SK-N-SH (cell line): ENCODE results near the gene ESRRG. TPM values are rescaled to one million over a fixed set of nuclear protein-coding genes. Genes with fewer than 3 reads are reported as not detected.
A peak's percentile ranks its signal among the peaks of the same experiment; 100 is the strongest.

Experiments used
- CTCF ChIA-PET: fragments of 300-600, 350-600 bp; formaldehyde crosslinking; extraction: SDS; loops from one replicate; lab custom pipeline; 2021; lab: Yijun Ruan, JAX
- POLR2A ChIA-PET: fragments of 350-600 bp; sonication (Branson Sonifier 250); formaldehyde crosslinking; extraction: SDS; loops from one replicate; lab custom pipeline; 2020; ENCODE audit warnings: antibody characterized with exemption, inconsistent platforms; lab: Yijun Ruan, JAX
- DNase-seq: peaks from one replicate; pipeline ENCODE4 v3.0.0; 2012
- H2AFZ ChIP-seq: fragments of 200-600 bp; sonication (generic); 2 replicates; pipeline ENCODE4 v1.8.1; 2016; ENCODE audit warnings: antibody characterized with exemption, mild to moderate bottlenecking, low read depth
- H3F3A ChIP-seq: fragments of 200-600 bp; sonication (generic); replicated peaks from 2 replicates; pipeline ENCODE3; 2016; ENCODE audit warnings: antibody characterized with exemption, mild to moderate bottlenecking; ENCODE audit not compliant: insufficient read depth
- H3K27ac ChIP-seq, 2 experiments: fragments of 200-500 bp in 1 of 2; fragments of 200-600 bp in 1 of 2; sonication (Bioruptor generic) in 1 of 2; sonication (generic), shearing (Covaris generic) in 1 of 2; 2 replicates each; pipeline versions ENCODE4 v1.5.1 to v1.6.1; 2014 to 2016; ENCODE audit warnings: low read depth in 2 of 2, inconsistent platforms in 1 of 2, low read length in 1 of 2, mild to moderate bottlenecking in 1 of 2, mixed read lengths in 1 of 2
- H3K27me3 ChIP-seq: fragments of 200-600 bp; sonication (generic), shearing (Covaris generic); 2 replicates; pipeline ENCODE4 v1.6.1; 2016; ENCODE audit warnings: mixed run types; ENCODE audit not compliant: insufficient read depth
- H3K36me3 ChIP-seq, 2 experiments: fragments of 200-500 bp in 1 of 2; fragments of 200-600 bp in 1 of 2; sonication (Bioruptor generic) in 1 of 2; sonication (generic) in 1 of 2; replicated peaks in 1 of 2; 2 replicates each; pipeline versions ENCODE3 to v1.5.1; 2014 to 2016; ENCODE audit warnings: low read length in 1 of 2, mild to moderate bottlenecking in 1 of 2; ENCODE audit not compliant: insufficient read depth in 2 of 2, control insufficient read depth in 1 of 2
- H3K4me1 ChIP-seq, 2 experiments: fragments of 200-500 bp in 1 of 2; fragments of 200-600 bp in 1 of 2; sonication (Bioruptor generic) in 1 of 2; sonication (generic), shearing (Covaris generic) in 1 of 2; 2 replicates each; pipeline versions ENCODE4 v1.5.1 to v1.6.1; 2014 to 2016; ENCODE audit warnings: low read depth in 1 of 2, low read length in 1 of 2, mixed run types in 1 of 2; ENCODE audit not compliant: insufficient read depth in 2 of 2, control insufficient read depth in 1 of 2
- H3K4me2 ChIP-seq: fragments of 200-600 bp; sonication (generic), shearing (Covaris generic); 2 replicates; pipeline ENCODE4 v1.6.1; 2017; ENCODE audit warnings: mixed run types
- H3K4me3 ChIP-seq, 2 experiments: fragments of 200-500 bp in 1 of 2; fragments of 200-600 bp in 1 of 2; sonication (Bioruptor generic) in 1 of 2; sonication (generic), shearing (Covaris generic) in 1 of 2; 2 replicates each; pipeline versions ENCODE4 v1.5.1 to v1.8.1; 2014 to 2016; ENCODE audit warnings: low read depth in 2 of 2, inconsistent platforms in 1 of 2, low read length in 1 of 2, mild to moderate bottlenecking in 1 of 2, mixed read lengths in 1 of 2, moderate library complexity in 1 of 2
- H3K79me2 ChIP-seq: fragments of 200-600 bp; sonication (generic); 2 replicates; pipeline ENCODE4 v1.8.1; 2017; ENCODE audit warnings: mild to moderate bottlenecking; ENCODE audit not compliant: insufficient read depth
- H3K9ac ChIP-seq: fragments of 200-600 bp; sonication (generic); 2 replicates; pipeline ENCODE4 v1.6.1; 2017; ENCODE audit warnings: mixed run types
- H3K9me2 ChIP-seq: fragments of 200-600 bp; sonication (generic); 2 replicates; pipeline ENCODE4 v1.6.1; 2017; ENCODE audit warnings: mixed run types
- H3K9me3 ChIP-seq: fragments of 200-600 bp; sonication (generic); 2 replicates; pipeline ENCODE4 v1.6.1; 2017; ENCODE audit warnings: mixed run types, mild to moderate bottlenecking, moderate library complexity
- H4K20me1 ChIP-seq: fragments of 200-600 bp; sonication (generic); 2 replicates; pipeline ENCODE4 v1.6.1; 2017; ENCODE audit warnings: mild to moderate bottlenecking, mixed run types; ENCODE audit not compliant: insufficient read depth
- CTCF ChIP-seq: fragments of 200-600 bp; sonication (generic); IDR thresholded peaks from 2 replicates; pipeline ENCODE4 v1.6.1; 2017; ENCODE audit warnings: antibody characterized with exemption, mild to moderate bottlenecking, moderate library complexity
- ELF1 ChIP-seq: IDR thresholded peaks from 2 replicates; pipeline ENCODE4 v1.4.0; 2012
- GATA2 ChIP-seq: sonication (generic); formaldehyde crosslinking; IDR thresholded peaks from 2 replicates; pipeline ENCODE4 v1.5.0; 2020; ENCODE audit warnings: mild to moderate bottlenecking, missing genetic modification reagents
- JUND ChIP-seq: IDR thresholded peaks from 2 replicates; pipeline ENCODE4 v1.4.0; 2012
- MAX ChIP-seq: IDR thresholded peaks from 2 replicates; pipeline ENCODE4 v1.4.0; 2012; ENCODE audit warnings: low read depth
- MEF2A ChIP-seq: IDR thresholded peaks from 2 replicates; pipeline ENCODE4 v1.4.0; 2012; ENCODE audit warnings: low read depth, borderline replicate concordance
- MXI1 ChIP-seq: IDR thresholded peaks from 2 replicates; pipeline ENCODE4 v1.6.1; 2012; ENCODE audit warnings: mild to moderate bottlenecking, low read depth, low read length, improper control_type of control experiment
- RAD21 ChIP-seq: IDR thresholded peaks from 2 replicates; pipeline ENCODE4 v1.6.1; 2012; ENCODE audit warnings: mild to moderate bottlenecking, low read length
- RCOR1 ChIP-seq: fragments of 150-350 bp; IDR thresholded peaks from 2 replicates; pipeline ENCODE4 v1.6.1; 2017; ENCODE audit warnings: antibody characterized with exemption, low read length
- SIN3A ChIP-seq: IDR thresholded peaks from 2 replicates; pipeline ENCODE4 v1.6.1; 2012; ENCODE audit warnings: low read depth, mild to moderate bottlenecking, low read length, moderate library complexity, borderline replicate concordance
- SMC3 ChIP-seq: IDR thresholded peaks from 2 replicates; pipeline ENCODE4 v1.6.1; 2012; ENCODE audit warnings: low read depth, low read length, improper control_type of control experiment
- TEAD4 ChIP-seq: IDR thresholded peaks from 2 replicates; pipeline ENCODE4 v1.4.0; 2012; ENCODE audit warnings: mild to moderate bottlenecking, borderline replicate concordance; ENCODE audit not compliant: insufficient read depth
- USF2 ChIP-seq: fragments of 150-350 bp; IDR thresholded peaks from 2 replicates; pipeline ENCODE4 v1.6.1; 2017; ENCODE audit warnings: antibody characterized with exemption, low read length, low read depth, borderline replicate concordance
- YY1 ChIP-seq: IDR thresholded peaks from 2 replicates; pipeline ENCODE4 v1.4.0; 2012; ENCODE audit warnings: low read depth, mild to moderate bottlenecking
- WGBS: methylation state at CpG from one replicate; pipeline ENCODE4 v1.1.6; 2017; ENCODE audit warnings: low lambda C conversion rate; 5-methylcytosine and 5-hydroxymethylcytosine counted together
- polyA plus RNA-seq, 3 experiments: library from polyadenylated mRNA; depleted of rRNA; stranded (reverse); fragments of >200 nt; gene quantifications; 2 replicates each; pipeline ENCODE4 v1.2.3, GENCODE V29; 2012
- TF ChIP-seq, protein P1 (sequence below): IDR thresholded peaks from 2 replicates; pipeline ENCODE4 v1.4.0; 2012; ENCODE audit warnings: low read depth, borderline replicate concordance

The ESRRG gene
- polyA plus RNA-seq, 1 of the 3 experiments (the other 2 are of a cell fraction): 0.26 TPM

DNA sequence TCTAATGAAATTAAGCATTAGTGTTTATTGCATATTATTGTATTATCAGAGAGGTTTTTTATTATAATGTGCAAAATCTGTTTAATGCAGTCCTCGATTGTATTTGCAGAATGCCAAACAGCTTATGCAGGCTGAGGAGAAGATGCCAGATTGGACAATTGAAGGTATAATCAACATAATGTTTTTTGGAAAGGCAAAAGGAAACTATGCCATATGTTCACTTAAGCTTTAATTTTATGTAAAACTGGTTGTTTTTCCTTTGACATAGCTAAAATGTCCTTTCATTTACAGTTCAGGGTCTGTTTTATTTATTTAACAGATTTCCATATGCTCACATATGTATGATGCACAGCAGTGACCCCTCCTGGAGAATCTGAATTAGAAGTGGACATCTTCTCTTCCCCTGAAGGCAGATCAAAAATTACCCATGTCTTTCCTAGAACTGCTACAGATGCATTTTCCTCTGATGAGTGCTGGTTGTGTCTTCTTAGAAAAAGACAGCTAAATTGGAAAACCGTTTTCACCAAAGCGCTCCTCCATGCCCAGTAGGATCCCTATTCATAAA lies 156.5 kb downstream of the ESRRG start:
- Histone ChIP-seq H3K27ac (peak overlapping the region in 1 of 2 experiments; percentile 16; a peak in 1 of 4 replicates), H3K4me3 (no peak overlapping the region), H3K79me2 (no peaks in the 10 kb centered on the region), H3K9me3 (no peaks in the 10 kb centered on the region), H3K36me3 (peaks cover 0 to 2% of the 10 kb centered on the region in 2 experiments), H3K4me1 (no peaks in the 10 kb centered on the region; a peak in 2 of 4 replicates), H3K27me3 (no peaks in the 10 kb centered on the region), H3F3A (no peaks in the 10 kb centered on the region), H3K9me2 (no peaks in the 10 kb centered on the region), H4K20me1 (no peaks in the 10 kb centered on the region), H3K9ac (no peak overlapping the region), H2AFZ (no peak overlapping the region), H3K4me2 (no peak overlapping the region)
- WGBS: 41% methylated on average over 3 of the region's 3 CpGs
- no peak for DNase-seq
- TF ChIP-seq, protein P1, sequence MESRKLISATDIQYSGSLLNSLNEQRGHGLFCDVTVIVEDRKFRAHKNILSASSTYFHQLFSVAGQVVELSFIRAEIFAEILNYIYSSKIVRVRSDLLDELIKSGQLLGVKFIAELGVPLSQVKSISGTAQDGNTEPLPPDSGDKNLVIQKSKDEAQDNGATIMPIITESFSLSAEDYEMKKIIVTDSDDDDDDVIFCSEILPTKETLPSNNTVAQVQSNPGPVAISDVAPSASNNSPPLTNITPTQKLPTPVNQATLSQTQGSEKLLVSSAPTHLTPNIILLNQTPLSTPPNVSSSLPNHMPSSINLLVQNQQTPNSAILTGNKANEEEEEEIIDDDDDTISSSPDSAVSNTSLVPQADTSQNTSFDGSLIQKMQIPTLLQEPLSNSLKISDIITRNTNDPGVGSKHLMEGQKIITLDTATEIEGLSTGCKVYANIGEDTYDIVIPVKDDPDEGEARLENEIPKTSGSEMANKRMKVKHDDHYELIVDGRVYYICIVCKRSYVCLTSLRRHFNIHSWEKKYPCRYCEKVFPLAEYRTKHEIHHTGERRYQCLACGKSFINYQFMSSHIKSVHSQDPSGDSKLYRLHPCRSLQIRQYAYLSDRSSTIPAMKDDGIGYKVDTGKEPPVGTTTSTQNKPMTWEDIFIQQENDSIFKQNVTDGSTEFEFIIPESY: no peak
- TF ChIP-seq GATA2 (CRISPR knock-in tag): no peak
- TF ChIP-seq ELF1: no peak
- TF ChIP-seq MXI1: no peak
- no peak for TF ChIP-seq MEF2A
- TF ChIP-seq RAD21: peak; percentile 52
- peak; percentile 52 for TF ChIP-seq SMC3
- no peak for TF ChIP-seq YY1
- TF ChIP-seq MAX: no peak
- peak; percentile 64 for TF ChIP-seq CTCF
- TF ChIP-seq TEAD4: no peak
- TF ChIP-seq JUND: no peak
- no peak for TF ChIP-seq USF2
- no peak for TF ChIP-seq RCOR1
- TF ChIP-seq SIN3A: no peak
- ChIA-PET CTCF (interaction anchor here (0.8 to 4.7 kb wide), 18 partner anchors 9 to 345 kb away, joined by 3 to 15 read pairs (median 4); partner anchors contain the start of gene ESRRG), POLR2A (no interaction called here)
